Dermis blood vessel endothelial cell (primary cell): ENCODE measurements around the gene HK1. TPM values are rescaled to one million over a fixed set of nuclear protein-coding genes. Genes with fewer than 3 reads are reported as not detected.
"Not testable (repeated sequence)": the region's sequence is repeated elsewhere in the genome, so short reads cannot be mapped to it uniquely, and the experiment has no call there.

Experiments
- DNase-seq: peaks from one replicate; pipeline ENCODE4 v3.0.0; 2010
- total RNA-seq: library from RNA; depleted of rRNA; stranded (reverse); fragments of >200 nt; gene quantifications from 2 replicates; pipeline ENCODE4 v1.2.3, GENCODE V29; 2014

HK1 gene
- total RNA-seq, 1 donor from 2014 or later: 110 TPM

- DNase-seq: not testable (repeated sequence)
These were observed 50.6 kb downstream of the HK1 start for GRCh38 chr10:69328888-69329287.

DNA sequence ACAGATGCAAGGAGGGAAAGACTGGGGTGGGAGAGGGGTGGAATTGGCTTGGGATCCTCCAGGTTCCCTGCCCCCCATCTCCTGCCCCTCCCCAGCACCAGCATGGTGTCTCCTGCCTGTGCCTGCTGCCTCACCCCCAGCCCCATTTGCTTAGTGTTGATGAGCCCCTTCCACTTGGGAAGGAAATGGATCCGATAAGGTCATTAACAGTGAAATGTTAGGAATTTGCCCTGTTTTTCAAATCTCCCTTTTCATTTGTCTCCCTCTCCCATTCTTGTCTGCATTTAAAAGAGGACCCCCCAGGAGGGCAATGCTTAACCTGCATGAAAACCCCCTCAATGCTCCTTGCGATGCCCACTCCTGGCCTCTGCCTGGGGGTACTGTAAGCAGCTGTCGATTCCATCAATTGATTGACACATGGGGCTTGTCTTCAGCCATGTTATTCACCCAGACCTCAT is 51.5 kb downstream of the HK1 start:
- DNase-seq: no peak

GRCh38 chr10:69331161-69331560 is 52.9 kb downstream of the HK1 start:
- DNase-seq: no peak

DNA sequence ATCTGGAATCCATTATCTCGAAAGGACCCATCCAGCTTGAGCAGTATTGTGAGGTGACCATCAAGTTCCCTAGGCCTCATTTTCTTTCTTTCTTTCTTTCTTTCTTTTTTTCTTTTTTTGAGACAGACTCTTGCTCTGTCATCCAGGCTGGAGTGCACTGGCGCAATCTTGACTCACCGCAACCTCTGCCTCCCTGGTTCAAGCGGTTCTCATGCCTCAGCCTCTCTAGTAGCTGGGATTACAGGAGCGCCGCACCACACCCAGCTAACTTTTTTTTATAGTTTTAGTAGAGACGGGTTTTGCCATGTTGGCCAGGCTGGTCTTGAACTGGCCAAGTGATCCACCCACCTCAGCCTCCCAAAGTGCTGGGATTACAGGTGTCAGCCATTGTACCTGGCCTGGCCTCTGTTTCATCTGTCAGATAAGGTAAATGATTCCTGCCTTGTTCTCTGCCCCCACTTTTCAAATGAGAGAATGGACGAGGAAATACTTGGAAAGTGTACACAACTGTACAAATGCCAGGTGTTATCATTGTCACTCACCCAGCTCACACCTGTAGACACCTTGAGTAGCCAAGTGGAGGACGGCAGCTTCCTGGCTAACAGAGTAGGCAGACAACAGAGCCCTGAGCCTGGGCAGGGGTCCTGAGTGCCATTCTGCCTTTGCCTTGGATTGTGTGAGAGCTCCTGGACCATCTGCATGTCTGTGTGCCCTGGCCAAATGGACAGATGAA is 54.1 kb downstream of the HK1 start:
- no peak for DNase-seq

DNA sequence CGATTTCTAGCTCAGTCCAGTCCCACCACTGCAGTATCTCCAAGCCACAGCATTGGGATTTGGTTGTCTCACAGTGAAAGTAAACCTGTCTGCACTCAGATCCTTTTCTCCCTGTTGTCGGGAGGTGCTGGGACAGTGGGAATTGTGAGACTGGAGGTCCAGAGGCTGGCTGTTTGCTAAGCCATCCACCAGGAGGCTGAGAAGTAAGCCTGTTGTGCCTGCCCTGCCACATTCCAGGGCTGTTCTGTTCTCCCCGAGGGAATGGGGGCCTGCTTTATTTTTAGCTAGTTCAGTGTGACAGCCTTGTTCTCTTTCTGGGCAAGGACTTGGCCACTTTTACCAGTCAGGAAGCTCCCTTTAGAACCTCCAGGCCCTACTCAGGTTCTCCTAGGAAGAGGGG is 54.9 kb downstream of the HK1 start:
- DNase-seq: no peak

GRCh38 chr10:69333865-69334301 is 55.6 kb downstream of the HK1 start:
- not testable (repeated sequence) for DNase-seq

DNA sequence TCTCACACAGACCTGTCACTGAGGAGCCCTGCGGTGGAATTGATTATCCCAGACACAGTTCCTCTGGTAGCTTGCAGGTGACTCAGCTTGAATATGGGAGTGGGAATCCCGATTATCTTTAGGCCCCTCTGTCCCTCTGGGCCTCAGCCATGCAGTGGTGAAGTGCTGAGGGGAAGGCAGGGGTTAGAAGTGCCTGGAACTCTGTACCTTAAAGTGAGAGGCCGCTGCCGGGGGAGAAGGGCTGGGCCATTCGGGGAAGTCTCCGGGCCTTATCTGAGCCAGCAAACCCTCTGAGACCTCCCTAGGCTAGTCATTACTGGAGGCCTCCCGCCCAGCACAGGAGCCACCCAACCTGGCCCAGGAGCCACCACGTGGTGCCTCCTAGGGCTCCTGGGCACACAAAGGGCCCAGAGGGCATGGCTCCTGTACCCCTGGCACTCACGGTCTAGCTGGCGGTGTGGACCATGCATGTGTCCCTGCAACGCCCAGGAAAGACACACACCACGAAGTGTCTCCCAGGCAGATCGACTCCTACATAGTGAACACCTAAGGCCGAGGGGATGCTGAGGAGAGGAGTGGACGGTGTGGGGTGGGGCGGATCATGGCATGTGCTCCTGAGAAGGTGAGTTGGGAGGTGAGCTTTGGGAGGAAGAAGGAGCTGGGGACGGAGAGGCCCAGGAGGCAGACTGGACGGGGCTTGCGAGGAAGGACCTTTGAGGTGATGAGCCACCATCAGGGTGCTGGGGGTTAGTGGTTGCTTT is 56.2 kb downstream of the HK1 start:
- no peak for DNase-seq

- DNase-seq: peak; percentile 57
These were observed 56.8 kb downstream of the HK1 start for GRCh38 chr10:69335063-69335587.

GRCh38 chr10:69335613-69336012 is 57.3 kb downstream of the HK1 start:
- no peak for DNase-seq

DNA sequence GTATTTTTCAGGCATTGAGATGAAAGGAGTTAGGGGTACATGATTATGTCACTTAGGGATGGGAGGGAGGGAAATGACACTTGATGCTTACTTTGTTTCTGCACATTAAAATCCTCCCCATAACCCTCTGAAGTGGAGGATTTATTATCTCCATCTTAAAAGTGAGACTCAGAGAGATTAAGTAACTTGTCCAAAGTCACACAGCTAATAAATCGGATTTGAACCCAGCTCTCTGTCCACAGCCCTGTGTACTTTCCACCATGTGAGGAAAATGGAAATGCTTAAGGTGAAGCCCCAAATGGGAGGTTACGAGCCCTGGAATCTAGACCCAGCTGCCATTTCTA is 58.6 kb downstream of the HK1 start:
- no peak for DNase-seq

- peak; percentile 60 for DNase-seq
These were observed 59.2 kb downstream of the HK1 start for GRCh38 chr10:69337296-69338132.

- DNase-seq: no peak
These were observed 59.8 kb downstream of the HK1 start for GRCh38 chr10:69338133-69338456.

GRCh38 chr10:69338547-69339450 is 60.5 kb downstream of the HK1 start:
- no peak for DNase-seq

GRCh38 chr10:69340695-69341094 is 62.4 kb downstream of the HK1 start:
- no peak for DNase-seq

DNA sequence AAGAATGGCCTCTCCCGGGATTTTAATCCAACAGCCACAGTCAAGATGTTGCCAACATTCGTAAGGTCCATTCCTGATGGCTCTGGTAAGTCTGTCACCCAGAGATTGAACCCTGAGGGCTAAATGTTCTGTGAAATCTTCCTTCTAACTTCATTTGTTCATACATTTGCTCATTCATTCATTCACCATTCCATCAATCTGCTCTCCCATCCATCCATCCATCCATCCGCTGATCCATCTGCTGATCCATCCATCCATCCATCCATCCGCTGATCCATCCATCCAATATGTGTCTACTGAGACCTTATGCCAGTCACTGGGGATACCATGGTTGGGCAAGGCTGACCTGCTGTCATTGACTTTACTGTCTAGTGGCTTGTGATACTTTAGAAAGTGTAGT is 65.6 kb downstream of the HK1 start:
- no peak for DNase-seq

- DNase-seq: no peak
These were observed 66.4 kb downstream of the HK1 start for GRCh38 chr10:69344591-69345252.

GRCh38 chr10:69345402-69345801 is 67.1 kb downstream of the HK1 start:
- no peak for DNase-seq

- DNase-seq: peak; percentile 58
These were observed 67.7 kb downstream of the HK1 start for GRCh38 chr10:69345890-69346474.

DNA sequence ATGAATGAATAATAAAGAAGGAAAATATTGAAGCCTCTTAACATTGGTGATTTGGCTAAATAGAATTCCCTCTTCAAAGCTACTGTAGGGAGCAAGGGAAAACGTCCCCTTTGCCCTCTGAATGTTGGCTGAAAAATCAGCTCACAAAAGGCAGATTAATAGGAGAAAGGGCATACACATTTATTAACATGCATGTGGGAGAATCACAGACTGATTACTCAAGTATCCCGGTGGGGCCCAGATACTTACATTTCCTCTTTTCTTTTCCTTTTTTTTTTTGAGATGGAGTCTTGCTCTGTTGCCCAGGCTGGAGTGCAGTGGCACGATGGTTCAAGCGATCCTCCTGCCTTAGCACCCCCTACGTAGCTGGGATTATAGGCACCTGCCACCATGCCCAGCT is 68.5 kb downstream of the HK1 start:
- DNase-seq: no peak

- DNase-seq: peak; percentile 71
These were observed 70.7 kb downstream of the HK1 start for GRCh38 chr10:69348816-69349541.
